Measurements from ENCODE around the gene THSD7B. TPM values are rescaled to one million over a fixed set of nuclear protein-coding genes. Genes with fewer than 3 reads are reported as not detected.

Gene THSD7B
- polyA plus RNA-seq, 1 experiment, result not detected

GRCh38 chr2:137387044-137387443 is 621.7 kb downstream of the THSD7B start:
- Histone ChIP-seq H3K9me3 (ENCODE audit: control insufficient read depth, insufficient read depth, low read length) (peaks cover 31% of the 10 kb centered on the region), H3K4me3 (ENCODE audit: low read depth, low read length) (no peak overlapping the region), H3K27ac (ENCODE audit: low read depth, low read length) (no peak overlapping the region), H3K27me3 (ENCODE audit: control insufficient read depth, insufficient read depth, low read length) (no peaks in the 10 kb centered on the region)
- POLR2A ChIA-PET, result no interaction called here
- TF ChIP-seq CTCF (IDR thresholded peaks at IDR 0.05; ENCODE audit: low read depth, low read length), result no peak
- DNase-seq (ENCODE audit: low read depth, low spot score), result no peak
- CTCF ChIA-PET, result no interaction called here

GRCh38 chr2:137405496-137405895 is 640.2 kb downstream of the THSD7B start:
- no peaks in the 10 kb centered on the region for H3K27me3 ChIP-seq (ENCODE audit: control insufficient read depth, insufficient read depth, low read length)
- H3K4me3 ChIP-seq (ENCODE audit: low read depth, low read length), result no peak overlapping the region
- no peak for DNase-seq (ENCODE audit: low read depth, low spot score)
- ChIA-PET POLR2A (no interaction called here), CTCF (no interaction called here)
- no peak overlapping the region for H3K27ac ChIP-seq (ENCODE audit: low read depth, low read length)
- H3K9me3 ChIP-seq (ENCODE audit: control insufficient read depth, insufficient read depth, low read length), result peaks cover 4% of the 10 kb centered on the region; the same call in 1 of the 2 replicates
- TF ChIP-seq CTCF (IDR thresholded peaks at IDR 0.05; ENCODE audit: low read depth, low read length), result no peak

GRCh38 chr2:137411585-137411984 is 646.2 kb downstream of the THSD7B start:
- ChIA-PET CTCF (no interaction called here), POLR2A (no interaction called here)
- no peak for TF ChIP-seq CTCF (IDR thresholded peaks at IDR 0.05; ENCODE audit: low read depth, low read length)
- Histone ChIP-seq H3K27ac (ENCODE audit: low read depth, low read length) (no peak overlapping the region), H3K27me3 (ENCODE audit: control insufficient read depth, insufficient read depth, low read length) (no peaks in the 10 kb centered on the region), H3K4me3 (ENCODE audit: low read depth, low read length) (no peak overlapping the region), H3K9me3 (ENCODE audit: control insufficient read depth, insufficient read depth, low read length) (peaks cover 6% of the 10 kb centered on the region; the same call in 1 of the 2 replicates)
- no peak for DNase-seq (ENCODE audit: low read depth, low spot score)

GRCh38 chr2:137420744-137421143 is 655.4 kb downstream of the THSD7B start:
- no peak overlapping the region for H3K27ac ChIP-seq (ENCODE audit: low read depth, low read length)
- DNase-seq (ENCODE audit: low read depth, low spot score), result no peak
- ChIA-PET CTCF (no interaction called here), POLR2A (no interaction called here)
- peaks cover 13% of the 10 kb centered on the region; the same call in 1 of the 2 replicates for H3K9me3 ChIP-seq (ENCODE audit: control insufficient read depth, insufficient read depth, low read length)
- H3K27me3 ChIP-seq (ENCODE audit: control insufficient read depth, insufficient read depth, low read length), result no peaks in the 10 kb centered on the region
- TF ChIP-seq CTCF (IDR thresholded peaks at IDR 0.05; ENCODE audit: low read depth, low read length), result no peak
- no peak overlapping the region for H3K4me3 ChIP-seq (ENCODE audit: low read depth, low read length)

- no peak for DNase-seq (ENCODE audit: low read depth, low spot score)
- Histone ChIP-seq H3K9me3 (ENCODE audit: control insufficient read depth, insufficient read depth, low read length) (peaks cover 13% of the 10 kb centered on the region), H3K27me3 (ENCODE audit: control insufficient read depth, insufficient read depth, low read length) (no peaks in the 10 kb centered on the region), H3K4me3 (ENCODE audit: low read depth, low read length) (no peak overlapping the region), H3K27ac (ENCODE audit: low read depth, low read length) (no peak overlapping the region)
- TF ChIP-seq CTCF (IDR thresholded peaks at IDR 0.05; ENCODE audit: low read depth, low read length), result no peak
- ChIA-PET POLR2A (no interaction called here), CTCF (no interaction called here)
These were observed 669.8 kb downstream of the THSD7B start for GRCh38 chr2:137435162-137435561.

Data from AG04450 (cell line).